H9 (cell line): Measurements from ENCODE around the gene STX8. TPM values are rescaled to one million over a fixed set of nuclear protein-coding genes. Genes with fewer than 3 reads are reported as not detected.

ENCODE experiments used
- DNase-seq: peaks from one replicate; pipeline ENCODE4 v3.0.0-alpha.2; 2017
- H2AFZ ChIP-seq: one replicate; pipeline ENCODE4 v1.6.1; 2013; ENCODE audit warnings: mild to moderate bottlenecking, low read length, control low read depth, moderate library complexity
- H2AK5ac ChIP-seq: 2 replicates; pipeline ENCODE4 v1.6.1; 2013; ENCODE audit warnings: low read length, control low read depth, mixed read lengths; ENCODE audit not compliant: insufficient read length
- H2BK120ac ChIP-seq: one replicate; pipeline ENCODE4 v1.6.1; 2013; ENCODE audit warnings: low read depth, mild to moderate bottlenecking, low read length, control low read depth, inconsistent platforms; ENCODE audit not compliant: poor library complexity, severe bottlenecking
- H2BK12ac ChIP-seq: 2 replicates; pipeline ENCODE4 v1.6.1; 2013; ENCODE audit warnings: low read length, control low read depth, mixed read lengths, low read depth; ENCODE audit not compliant: insufficient read length
- H2BK15ac ChIP-seq: 2 replicates; pipeline ENCODE4 v1.6.1; 2013; ENCODE audit warnings: low read depth, low read length, control low read depth
- H2BK20ac ChIP-seq: one replicate; pipeline ENCODE4 v1.6.1; 2013; ENCODE audit warnings: low read depth, mild to moderate bottlenecking, low read length, control low read depth, inconsistent platforms; ENCODE audit not compliant: poor library complexity, severe bottlenecking
- H2BK5ac ChIP-seq: 2 replicates; pipeline ENCODE4 v1.6.1; 2013; ENCODE audit warnings: low read length, control low read depth, mixed read lengths; ENCODE audit not compliant: insufficient read length
- H3K14ac ChIP-seq: 2 replicates; pipeline ENCODE4 v1.6.1; 2013; ENCODE audit warnings: low read length, control low read depth; ENCODE audit not compliant: insufficient read depth
- H3K18ac ChIP-seq: 2 replicates; pipeline ENCODE4 v1.6.1; 2013; ENCODE audit warnings: low read depth, mild to moderate bottlenecking, mixed read lengths, low read length, control low read depth; ENCODE audit not compliant: insufficient read length
- H3K23ac ChIP-seq: 2 replicates; pipeline ENCODE4 v1.6.1; 2013; ENCODE audit warnings: low read length, control low read depth, mixed read lengths, low read depth; ENCODE audit not compliant: insufficient read length
- H3K23me2 ChIP-seq: 2 replicates; pipeline ENCODE4 v1.6.1; 2013; ENCODE audit warnings: low read depth, mild to moderate bottlenecking, mixed read lengths, low read length, control low read depth; ENCODE audit not compliant: insufficient read length, poor library complexity, severe bottlenecking
- H3K27ac ChIP-seq: 2 replicates; pipeline ENCODE4 v1.5.1; 2013; ENCODE audit warnings: low read length, control low read depth, mixed read lengths, low read depth; ENCODE audit not compliant: insufficient read length
- H3K27me3 ChIP-seq: 2 replicates; pipeline ENCODE4 v1.6.1; 2013; ENCODE audit warnings: low read length, control low read depth, inconsistent platforms; ENCODE audit not compliant: insufficient read depth
- H3K4ac ChIP-seq: 2 replicates; pipeline ENCODE4 v1.6.1; 2013; ENCODE audit warnings: low read depth, mild to moderate bottlenecking, control low read depth, inconsistent platforms, low read length, moderate library complexity
- H3K4me1 ChIP-seq: 2 replicates; pipeline ENCODE4 v1.6.1; 2013; ENCODE audit warnings: low read length, control low read depth, inconsistent platforms; ENCODE audit not compliant: insufficient read depth
- H3K4me2 ChIP-seq: 2 replicates; pipeline ENCODE4 v1.6.1; 2013; ENCODE audit warnings: low read length, control low read depth, mixed read lengths; ENCODE audit not compliant: insufficient read length, insufficient read depth
- H3K56ac ChIP-seq: 2 replicates; pipeline ENCODE4 v1.6.1; 2013; ENCODE audit warnings: low read depth, mild to moderate bottlenecking, mixed read lengths, low read length, control low read depth; ENCODE audit not compliant: insufficient read length
- H3K79me1 ChIP-seq: 2 replicates; pipeline ENCODE4 v1.6.1; 2013; ENCODE audit warnings: low read depth, mild to moderate bottlenecking, moderate library complexity, low read length, control low read depth, inconsistent platforms; ENCODE audit not compliant: insufficient read depth, poor library complexity, severe bottlenecking
- H3K79me2 ChIP-seq: 2 replicates; pipeline ENCODE4 v1.6.1; 2013; ENCODE audit warnings: low read length, control low read depth, inconsistent platforms; ENCODE audit not compliant: insufficient read depth
- H3K9ac ChIP-seq: 2 replicates; pipeline ENCODE4 v1.6.1; 2013; ENCODE audit warnings: low read length, control low read depth, mixed read lengths; ENCODE audit not compliant: insufficient read length; ENCODE audit errors: extremely low read depth
- H3K9me3 ChIP-seq: one replicate; pipeline ENCODE4 v1.6.1; 2013; ENCODE audit warnings: low read depth, low read length, inconsistent platforms; ENCODE audit not compliant: control insufficient read depth
- H3T11ph ChIP-seq: one replicate; pipeline ENCODE4 v1.6.1; 2013; ENCODE audit warnings: mild to moderate bottlenecking, low read length, control low read depth, inconsistent platforms
- H4K20me1 ChIP-seq: one replicate; pipeline ENCODE4 v1.6.1; 2013; ENCODE audit not compliant: control insufficient read depth, insufficient read length, insufficient read depth
- H4K5ac ChIP-seq: 2 replicates; pipeline ENCODE4 v1.6.1; 2013; ENCODE audit warnings: low read depth, mild to moderate bottlenecking, mixed read lengths, low read length, control low read depth; ENCODE audit not compliant: insufficient read length
- H4K8ac ChIP-seq: replicated peaks from 2 replicates; pipeline ENCODE4 v1.6.1; 2013; ENCODE audit warnings: low read length, control low read depth, mixed read lengths, low read depth; ENCODE audit not compliant: insufficient read length
- H4K91ac ChIP-seq: 2 replicates; pipeline ENCODE4 v1.6.1; 2013; ENCODE audit warnings: low read depth, mild to moderate bottlenecking, moderate library complexity, mixed read lengths, low read length, control low read depth; ENCODE audit not compliant: insufficient read length
- H3K27ac Mint-ChIP-seq, 3 experiments: 2 replicates in 2 of 3; 3 replicates in 1 of 3; pipeline ENCODE4 v1.8.0; 2020 to 2021; ENCODE audit warnings: mixed read lengths in 3 of 3, mild to moderate bottlenecking in 1 of 3, moderate library complexity in 1 of 3
- H3K27me3 Mint-ChIP-seq: 2 replicates; pipeline ENCODE4 v1.8.0; 2021; ENCODE audit warnings: low read depth, mild to moderate bottlenecking, moderate library complexity, mixed read lengths
- H3K36me3 Mint-ChIP-seq, 3 experiments: 2 replicates in 2 of 3; 3 replicates in 1 of 3; pipeline ENCODE4 v1.8.0; 2020 to 2021; ENCODE audit warnings: low read depth in 3 of 3, mixed read lengths in 3 of 3; ENCODE audit not compliant: insufficient read depth in 1 of 3
- H3K4me1 Mint-ChIP-seq, 2 experiments: 2 replicates each; pipeline ENCODE4 v1.8.0; 2020; ENCODE audit warnings: mixed read lengths in 2 of 2
- H3K4me3 Mint-ChIP-seq, 2 experiments: 2 replicates in 1 of 2; 3 replicates in 1 of 2; pipeline ENCODE4 v1.8.0; 2020 to 2021; ENCODE audit warnings: mild to moderate bottlenecking in 2 of 2, mixed read lengths in 2 of 2, moderate library complexity in 1 of 2
- H3K9me3 Mint-ChIP-seq, 2 experiments: 2 replicates in 1 of 2; 3 replicates in 1 of 2; pipeline ENCODE4 v1.8.0; 2020; ENCODE audit warnings: mild to moderate bottlenecking in 2 of 2, mixed read lengths in 2 of 2, moderate library complexity in 1 of 2
- WGBS: extraction: QIAGEN DNeasy Blood & Tissue Kit; methylation state at CpG from one replicate; pipeline ENCODE4 v1.1.7; 2013; ENCODE audit warnings: missing lambda C conversion rate, low lambda C conversion rate, mixed read lengths; ENCODE audit not compliant: insufficient read length; ENCODE audit errors: extremely low coverage; 5-methylcytosine and 5-hydroxymethylcytosine counted together
- total RNA-seq: library from RNA; stranded (reverse); gene quantifications from 2 replicates; pipeline ENCODE4 v1.2.1, GENCODE V29; 2021
- TF ChIP-seq, protein P1 (sequence below): fragments of 200-600 bp; sonication (generic); conservative IDR thresholded peaks from 3 replicates; pipeline ENCODE4 v1.8.0; 2021; ENCODE audit warnings: antibody characterized with exemption, mild to moderate bottlenecking

The STX8 gene
- total RNA-seq, 1 experiment from 2014 or later, result 55.1 TPM

DNA sequence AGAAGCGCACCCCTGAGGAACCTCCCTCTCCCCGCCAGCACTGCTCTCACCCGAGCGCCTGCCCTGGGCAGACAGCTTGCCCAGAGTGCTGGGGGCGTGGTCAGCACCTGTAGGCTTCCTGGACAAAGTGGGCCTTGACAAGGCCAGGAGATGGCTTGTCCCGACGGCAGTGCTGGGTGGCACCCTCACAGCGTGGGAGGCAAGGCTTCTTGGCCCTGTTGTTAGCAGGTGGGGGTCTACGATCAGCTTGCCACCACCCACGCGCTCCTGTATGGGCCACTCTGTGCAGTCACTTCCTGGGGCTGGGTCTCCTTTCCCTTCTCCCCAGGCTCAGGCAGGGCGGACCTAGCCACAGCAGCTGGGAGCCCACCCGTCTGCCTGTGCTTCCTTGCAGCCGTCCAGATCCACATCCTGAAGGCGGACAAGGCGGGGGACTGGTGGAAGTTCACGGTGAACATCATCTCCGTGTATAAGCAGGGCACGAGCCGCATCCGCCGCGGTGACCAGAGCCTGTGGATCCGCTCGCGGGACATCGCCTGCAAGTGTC lies 336.3 kb downstream of the STX8 start:
- Histone ChIP-seq H4K5ac (no peak overlapping the region), H3K14ac (peak overlapping the region; percentile 64), H3K9me3 (no peaks in the 10 kb centered on the region), H2BK120ac (no peak overlapping the region), H2BK15ac (no peak overlapping the region), H3K9ac (peak overlapping the region; percentile 30), H3K79me1 (no peaks in the 10 kb centered on the region), H2AK5ac (no peak overlapping the region), H3K23me2 (peaks cover 8% of the 10 kb centered on the region), H2BK12ac (no peak overlapping the region), H3K27me3 (no peaks in the 10 kb centered on the region), H3K18ac (no peak overlapping the region), H3K23ac (no peak overlapping the region), H4K8ac (no peak overlapping the region), H4K20me1 (no peaks in the 10 kb centered on the region), H3K4me1 (peaks cover 2% of the 10 kb centered on the region; the same call in 1 of the 2 replicates), H3K4ac (no peak overlapping the region), H3K79me2 (no peaks in the 10 kb centered on the region), H2BK20ac (no peak overlapping the region), H2AFZ (no peak overlapping the region), H2BK5ac (no peak overlapping the region), H3K56ac (no peak overlapping the region), H3T11ph (no peak overlapping the region), H3K4me2 (peak overlapping the region; percentile 58), H3K27ac (no peak overlapping the region), H4K91ac (no peak overlapping the region)
- WGBS, result no CpG with 5 or more reads among the region's 27 CpGs
- Mint-ChIP-seq H3K4me1 (peaks cover 26 to 51% of the 10 kb centered on the region in 2 experiments), H3K9me3 (no peaks in the 10 kb centered on the region), H3K36me3 (peaks cover 0 to 2% (median 0%) of the 10 kb centered on the region in 3 experiments; a peak in 1 of 7 replicates), H3K27ac (no peak overlapping the region), H3K27me3 (peaks cover 17% of the 10 kb centered on the region), H3K4me3 (peak overlapping the region; percentile 63 to 77)
- DNase-seq, result peak; percentile 74
- TF ChIP-seq, protein P1, sequence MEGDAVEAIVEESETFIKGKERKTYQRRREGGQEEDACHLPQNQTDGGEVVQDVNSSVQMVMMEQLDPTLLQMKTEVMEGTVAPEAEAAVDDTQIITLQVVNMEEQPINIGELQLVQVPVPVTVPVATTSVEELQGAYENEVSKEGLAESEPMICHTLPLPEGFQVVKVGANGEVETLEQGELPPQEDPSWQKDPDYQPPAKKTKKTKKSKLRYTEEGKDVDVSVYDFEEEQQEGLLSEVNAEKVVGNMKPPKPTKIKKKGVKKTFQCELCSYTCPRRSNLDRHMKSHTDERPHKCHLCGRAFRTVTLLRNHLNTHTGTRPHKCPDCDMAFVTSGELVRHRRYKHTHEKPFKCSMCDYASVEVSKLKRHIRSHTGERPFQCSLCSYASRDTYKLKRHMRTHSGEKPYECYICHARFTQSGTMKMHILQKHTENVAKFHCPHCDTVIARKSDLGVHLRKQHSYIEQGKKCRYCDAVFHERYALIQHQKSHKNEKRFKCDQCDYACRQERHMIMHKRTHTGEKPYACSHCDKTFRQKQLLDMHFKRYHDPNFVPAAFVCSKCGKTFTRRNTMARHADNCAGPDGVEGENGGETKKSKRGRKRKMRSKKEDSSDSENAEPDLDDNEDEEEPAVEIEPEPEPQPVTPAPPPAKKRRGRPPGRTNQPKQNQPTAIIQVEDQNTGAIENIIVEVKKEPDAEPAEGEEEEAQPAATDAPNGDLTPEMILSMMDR, result no peak
